GM19467 (cell line): ENCODE data around the gene HTR3D.
"Not testable (repeated sequence)": the region's sequence is repeated elsewhere in the genome, so short reads cannot be mapped to it uniquely, and the experiment has no call there.

ENCODE experiments used
- ATAC-seq: cut with Tn5 transposase; IDR thresholded peaks from one replicate; pipeline ENCODE4 v1.9.1; 2021; ENCODE audit warnings: mild to moderate bottlenecking, moderate library complexity; ENCODE audit not compliant: unreplicated experiment

Gene HTR3D

GRCh38 chr3:184031187-184031792 lies at the start of gene HTR3D:
TSS of gene HTR3D (plus strand) at chr3:184031742. CDS start at chr3:184031742, 0 bp downstream.
- ATAC-seq, result no peak

DNA sequence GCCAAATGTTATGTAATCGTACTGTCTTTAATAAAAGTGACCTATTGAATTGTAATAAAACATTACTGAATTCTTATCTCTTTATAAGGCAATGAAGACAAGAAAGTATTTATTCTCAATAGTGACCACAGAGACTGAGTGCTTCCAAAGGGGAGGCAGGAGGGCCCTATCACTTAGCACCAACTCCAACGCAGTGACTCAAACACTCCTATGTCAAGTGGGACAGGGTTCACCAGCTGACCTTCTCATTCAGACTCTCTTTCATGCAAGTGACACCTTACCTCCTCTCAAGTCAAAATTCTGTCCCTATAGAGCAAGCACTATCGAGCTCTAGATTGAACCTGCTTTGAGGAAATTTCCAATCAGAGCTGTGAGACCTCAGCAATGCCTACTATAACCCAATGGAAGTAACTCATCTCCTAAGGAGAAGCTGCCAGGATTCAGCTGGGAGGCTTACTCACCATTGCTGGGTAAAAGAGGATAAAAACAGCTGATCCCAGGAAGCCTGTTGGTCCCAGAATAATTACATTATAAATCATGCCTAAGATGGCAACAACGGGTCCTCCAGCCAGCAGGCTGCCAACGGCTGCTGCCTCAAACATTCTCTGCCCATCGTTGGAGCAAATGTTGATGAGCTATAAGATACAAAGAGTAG lies 49.4 kb upstream of the HTR3D start:
- ATAC-seq, result no peak

- no peak for ATAC-seq
These were observed 47.3 kb upstream of the HTR3D start for GRCh38 chr3:183984127-183984740.

DNA sequence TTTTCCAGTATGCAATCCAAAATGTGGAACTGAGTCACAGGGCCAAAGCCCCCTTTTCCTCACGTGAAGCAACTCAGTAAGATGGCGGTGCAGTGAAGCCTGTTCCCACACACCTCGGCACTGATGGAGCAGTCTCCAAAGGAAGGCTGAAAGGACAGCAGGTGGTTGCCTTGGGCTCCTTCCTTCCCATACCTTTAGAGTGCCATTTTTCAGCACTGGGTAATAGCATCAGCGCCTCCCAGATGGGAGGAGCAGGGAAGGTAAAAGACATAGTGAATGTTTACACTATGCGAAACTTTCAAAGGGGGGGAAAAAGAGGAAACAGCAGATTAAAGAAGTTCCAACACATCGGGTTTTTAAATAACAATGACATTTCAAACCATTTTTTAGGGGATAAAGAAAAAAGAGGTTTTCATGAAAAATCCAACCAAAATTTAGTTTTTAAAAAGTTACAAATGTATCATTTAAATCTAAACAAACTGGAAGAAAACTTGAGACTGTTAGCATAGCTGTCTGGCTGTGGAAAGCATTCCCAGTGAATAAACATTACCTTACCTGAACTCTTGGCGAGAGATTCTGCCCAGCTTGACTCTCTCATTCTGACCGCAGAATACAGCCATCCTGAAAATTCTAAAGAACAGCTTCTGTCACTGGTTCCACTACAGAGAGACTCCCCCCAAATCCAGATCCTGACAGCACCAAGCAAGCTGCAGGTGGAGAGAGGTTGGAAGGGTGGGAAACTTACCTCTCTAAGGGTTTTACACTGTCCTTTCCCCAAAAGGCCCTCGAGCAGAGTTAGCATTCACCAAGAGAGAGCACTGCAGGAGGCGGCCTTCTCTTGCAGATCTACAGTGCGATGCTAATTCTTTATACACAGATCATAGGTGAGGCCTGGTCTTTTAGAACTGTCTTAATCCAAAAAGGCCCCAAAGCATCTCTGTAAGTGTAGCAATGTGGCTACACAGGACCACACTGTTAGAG lies 46.5 kb upstream of the HTR3D start:
- no peak for ATAC-seq

- no peak for ATAC-seq
These were observed 44.4 kb upstream of the HTR3D start for GRCh38 chr3:183987000-183987600.

DNA sequence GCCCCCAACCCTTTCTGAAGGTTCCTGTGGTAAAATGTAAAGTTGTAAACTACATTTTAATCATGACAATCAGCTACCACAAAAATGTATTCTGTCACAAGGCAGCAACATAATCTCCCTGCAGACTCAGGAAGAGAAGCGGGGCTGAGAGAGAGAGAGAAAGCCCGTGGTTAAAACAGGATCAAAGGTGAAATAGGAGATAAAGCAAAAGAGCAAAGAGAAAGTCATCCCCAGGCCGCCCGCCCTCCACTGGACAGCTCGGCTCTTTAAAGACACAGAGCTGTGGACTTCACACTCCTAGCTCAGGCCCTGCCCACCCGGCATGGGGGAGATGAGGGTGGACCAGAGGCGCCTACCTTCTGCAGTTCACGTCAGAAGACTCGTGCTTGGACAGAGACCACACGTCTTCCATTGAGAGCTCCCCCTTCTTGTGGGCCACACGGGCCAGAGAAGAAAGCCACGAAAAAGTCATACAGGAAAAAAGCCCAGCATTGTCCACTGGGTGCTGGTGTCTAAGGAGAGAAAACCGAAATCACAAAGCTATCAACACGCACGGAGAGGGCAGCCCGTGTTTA lies 43.2 kb upstream of the HTR3D start:
- no peak for ATAC-seq

GRCh38 chr3:183991403-183991802 lies 40.1 kb upstream of the HTR3D start:
- no peak for ATAC-seq

DNA sequence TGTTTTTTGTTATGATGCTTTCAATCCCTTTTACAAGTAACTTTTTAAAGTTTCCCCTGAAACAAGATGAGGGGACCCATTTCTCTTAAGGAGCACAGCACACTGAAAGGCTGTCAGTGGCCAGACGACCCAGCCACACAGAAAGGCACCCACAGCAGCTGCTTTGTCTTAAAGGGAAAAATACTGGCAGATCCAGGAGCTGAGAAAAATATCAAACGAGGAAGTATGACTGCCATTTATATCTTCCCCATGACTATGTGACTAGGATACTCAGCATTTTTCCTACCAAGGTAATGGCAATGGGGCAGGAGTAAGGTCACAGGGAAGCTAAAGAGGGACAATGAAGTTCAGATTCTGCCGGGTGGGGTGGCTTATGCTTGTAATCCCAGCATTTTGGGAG lies 29.8 kb upstream of the HTR3D start:
- ATAC-seq, result no peak

GRCh38 chr3:184002469-184002868 lies 29.1 kb upstream of the HTR3D start:
- no peak for ATAC-seq

DNA sequence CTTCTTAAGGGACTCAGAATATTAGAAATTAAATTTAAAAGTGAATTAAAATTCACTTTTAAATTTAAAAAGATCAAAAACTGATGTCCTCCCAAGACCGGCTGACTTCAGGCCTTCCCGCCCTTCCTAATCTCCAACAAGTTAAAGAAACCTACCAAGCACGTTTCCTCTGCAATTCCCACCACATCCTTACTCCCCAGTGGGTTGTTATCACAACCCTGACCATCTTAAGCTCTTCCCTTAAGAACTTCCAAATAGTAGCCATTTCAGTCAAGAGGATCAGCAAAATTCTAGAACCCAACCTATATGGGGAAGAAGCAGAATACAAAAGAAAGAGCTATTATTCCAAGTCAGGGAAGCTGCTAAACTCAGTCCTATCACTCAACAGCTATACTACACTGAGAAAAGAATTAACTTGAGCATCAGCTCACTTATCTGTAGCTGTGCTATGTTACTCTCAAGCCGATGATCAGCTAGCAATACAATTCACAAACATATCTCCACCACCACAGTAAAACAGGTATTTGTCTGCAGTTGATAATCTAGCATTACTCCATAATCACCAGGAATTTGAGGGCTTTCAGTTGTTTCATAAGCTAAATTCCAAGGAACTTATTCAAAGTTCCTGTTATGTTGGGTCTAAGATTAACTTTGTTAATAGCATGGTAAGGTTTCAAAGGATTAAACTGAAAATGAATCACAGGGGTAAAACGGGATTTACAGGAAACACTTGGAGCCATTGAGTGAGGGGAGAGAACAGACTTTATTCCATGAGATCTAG lies 28.2 kb upstream of the HTR3D start:
- no peak for ATAC-seq

DNA sequence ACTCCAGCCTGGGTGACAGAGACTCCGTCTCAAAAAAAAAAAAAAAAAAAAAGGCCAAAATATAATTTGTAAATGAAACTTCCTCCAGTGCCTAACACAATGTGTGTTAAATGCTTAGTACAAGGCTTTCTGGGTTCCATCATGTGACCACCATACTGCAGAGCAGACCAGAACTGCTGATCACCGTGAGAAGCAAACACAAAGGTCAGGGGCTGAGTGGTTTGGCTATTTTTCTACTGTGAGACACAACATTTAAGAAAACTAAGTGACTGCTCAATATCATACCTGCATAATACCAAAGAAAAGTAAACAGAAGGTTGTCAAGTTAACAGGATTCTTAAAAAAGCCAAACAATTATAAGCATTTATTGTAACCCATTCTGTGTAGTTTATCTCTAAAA lies 27.1 kb upstream of the HTR3D start:
- ATAC-seq, result no peak

DNA sequence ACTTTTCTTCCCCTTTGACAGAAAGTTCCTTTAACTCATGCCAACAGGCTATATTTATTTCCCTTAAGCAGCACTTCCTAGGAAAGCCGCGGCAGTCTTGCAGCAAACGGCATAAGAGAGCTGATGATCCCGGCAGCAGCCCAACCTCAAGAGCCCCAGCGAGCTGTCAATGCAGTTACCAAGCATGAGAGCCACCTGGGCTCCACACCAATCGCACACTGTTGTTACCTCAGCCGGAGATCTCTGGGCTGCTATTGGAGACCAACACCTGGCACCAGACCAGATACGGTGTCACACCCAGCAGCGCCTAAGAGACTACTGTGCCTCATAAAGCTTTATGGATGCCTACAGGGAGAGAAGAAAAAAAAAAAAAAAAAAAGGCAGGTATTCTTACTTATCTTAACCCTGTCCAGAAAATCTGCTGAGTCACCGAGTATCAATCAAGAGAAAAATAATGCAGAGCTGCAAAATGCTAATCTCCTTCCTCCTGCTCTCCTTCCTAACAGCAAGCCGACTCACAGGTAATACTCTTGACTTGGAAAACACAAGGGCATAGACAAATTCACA lies 25.5 kb upstream of the HTR3D start:
- ATAC-seq, result peak; percentile 72

DNA sequence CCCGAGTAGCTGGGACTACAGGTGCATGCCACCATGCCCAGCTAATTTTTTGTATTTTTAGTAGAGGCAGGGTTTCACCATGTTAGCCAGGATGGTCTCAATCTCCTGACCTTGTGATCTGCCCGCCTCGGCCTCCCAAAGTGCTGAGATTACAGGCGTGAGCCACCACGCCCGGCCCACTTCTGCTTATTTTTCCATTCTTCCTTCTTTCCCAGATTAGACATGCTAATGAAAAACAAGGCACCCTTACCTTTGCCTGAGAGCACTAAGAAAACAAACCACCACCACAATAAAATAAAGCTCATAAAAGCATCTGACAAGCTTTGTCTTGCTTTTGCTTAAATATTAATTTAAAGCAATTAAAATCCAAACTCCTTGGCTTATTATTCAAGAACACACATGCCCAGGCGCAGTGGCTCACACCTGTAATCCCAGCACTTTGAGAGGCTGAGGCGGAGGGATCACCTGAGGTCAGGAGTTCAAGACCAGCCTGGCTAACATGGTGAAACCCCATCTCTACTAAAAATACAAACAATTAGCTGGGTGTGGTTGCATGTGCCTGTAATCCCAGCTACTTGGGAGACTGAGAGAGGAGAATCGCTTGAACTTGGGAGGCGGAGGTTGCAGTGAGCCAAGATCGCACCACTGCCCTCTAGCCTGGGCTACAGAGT lies 24.3 kb upstream of the HTR3D start:
- ATAC-seq, result not testable (repeated sequence)

DNA sequence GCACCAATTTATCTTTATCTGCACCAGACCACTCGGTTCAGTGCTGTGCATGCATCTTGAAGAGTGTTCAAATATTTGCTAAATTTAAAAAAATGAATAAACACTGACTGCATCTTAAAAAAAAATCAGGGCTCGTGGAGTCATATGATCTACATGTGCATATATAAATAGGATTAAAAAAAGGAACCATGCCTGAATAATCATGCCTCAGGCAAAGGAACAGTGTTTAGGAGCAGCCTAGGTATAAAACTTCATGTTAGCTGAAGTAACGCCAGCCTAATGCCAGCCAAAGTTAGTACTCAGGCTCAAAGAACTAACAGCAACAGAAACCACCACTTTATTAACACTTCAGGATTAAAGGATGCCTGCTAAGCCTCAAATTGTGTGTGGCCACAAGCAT lies 23.4 kb upstream of the HTR3D start:
- ATAC-seq, result no peak

DNA sequence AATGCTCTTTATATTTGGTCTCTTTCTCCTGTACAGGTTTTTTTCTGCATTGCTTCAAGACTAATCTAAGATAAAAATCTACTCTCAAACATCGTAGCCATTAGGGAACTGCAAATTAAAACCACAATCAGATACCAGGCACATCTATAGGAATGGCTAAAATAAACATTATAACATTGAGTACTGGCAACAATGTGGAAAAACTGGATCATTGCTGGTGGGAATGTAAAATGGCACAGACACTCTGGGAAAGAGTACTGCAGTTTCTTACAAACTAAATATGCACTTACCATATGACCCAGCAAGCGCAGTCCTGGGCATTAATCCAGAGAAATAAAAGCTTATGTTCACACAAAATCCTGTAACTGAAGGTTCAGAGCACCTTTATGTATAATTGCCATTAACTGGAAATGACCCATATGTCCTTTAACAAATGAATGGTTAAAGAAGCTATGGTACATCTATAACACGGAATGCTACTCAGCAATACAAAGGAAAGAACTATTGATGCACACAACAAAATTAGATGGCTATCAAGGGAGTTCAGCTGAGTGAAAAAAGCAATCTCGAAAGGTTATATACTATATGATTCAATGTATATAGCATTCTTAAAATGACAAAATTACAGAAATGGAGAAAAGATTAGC lies 20.2 kb upstream of the HTR3D start:
- ATAC-seq, result no peak

- no peak for ATAC-seq
These were observed 19.3 kb upstream of the HTR3D start for GRCh38 chr3:184011937-184012889.

GRCh38 chr3:184015381-184016019 lies 16.0 kb upstream of the HTR3D start:
- no peak for ATAC-seq
